GM23338 (cell line): ENCODE results near the gene CCDC157. TPM values are rescaled to one million over a fixed set of nuclear protein-coding genes. Genes with fewer than 3 reads are reported as not detected.

ENCODE experiments used
- ATAC-seq: fragments of 200-7000 bp; cut with Tn5 transposase; 3 replicates; pipeline ENCODE4 v1.9.1; 2020
- DNase-seq: peaks from one replicate; pipeline ENCODE4 v3.0.0-alpha.2; 2015; ENCODE audit warnings: low spot score
- H2AFZ ChIP-seq: fragments of 200-600 bp; sonication (generic); 2 replicates; pipeline ENCODE4 v1.8.0; 2016; ENCODE audit warnings: antibody characterized with exemption, mild to moderate bottlenecking, moderate library complexity
- H3F3A ChIP-seq: fragments of 200-600 bp; sonication (generic); replicated peaks from 2 replicates; pipeline ENCODE4 v1.8.0; 2017; ENCODE audit warnings: antibody characterized with exemption, mixed run types, low read depth
- H3K27ac ChIP-seq: fragments of 200-600 bp; sonication (generic); 2 replicates; pipeline ENCODE4 v1.6.1; 2016; ENCODE audit warnings: low read depth
- H3K27me3 ChIP-seq: fragments of 200-600 bp; sonication (generic); 2 replicates; pipeline ENCODE4 v1.8.0; 2016; ENCODE audit warnings: mild to moderate bottlenecking, mixed run types, moderate library complexity; ENCODE audit not compliant: insufficient read depth
- H3K36me3 ChIP-seq: fragments of 200-600 bp; sonication (generic); 2 replicates; pipeline ENCODE4 v1.8.0; 2016; ENCODE audit warnings: mild to moderate bottlenecking; ENCODE audit not compliant: insufficient read depth
- H3K4me1 ChIP-seq: fragments of 200-600 bp; sonication (generic); 2 replicates; pipeline ENCODE4 v1.8.0; 2016; ENCODE audit warnings: mild to moderate bottlenecking, moderate library complexity; ENCODE audit not compliant: insufficient read depth
- H3K4me2 ChIP-seq: fragments of 200-600 bp; sonication (generic); 2 replicates; pipeline ENCODE4 v1.7.1; 2017; ENCODE audit warnings: mixed run types
- H3K4me3 ChIP-seq: fragments of 200-600 bp; sonication (generic); 2 replicates; pipeline ENCODE4 v1.6.1; 2016; ENCODE audit warnings: mixed run types
- H3K79me2 ChIP-seq: fragments of 200-600 bp; sonication (generic); replicated peaks from 2 replicates; pipeline ENCODE4 v1.8.0; 2017; ENCODE audit warnings: mild to moderate bottlenecking; ENCODE audit not compliant: insufficient read depth
- H3K9me2 ChIP-seq: fragments of 200-600 bp; sonication (generic); 2 replicates; pipeline ENCODE4 v1.8.0; 2017; ENCODE audit not compliant: insufficient read depth
- H4K20me1 ChIP-seq: fragments of 200-600 bp; sonication (generic); replicated peaks from 2 replicates; pipeline ENCODE4 v1.8.0; 2017; ENCODE audit warnings: mild to moderate bottlenecking; ENCODE audit not compliant: insufficient read depth
- H3K27ac Mint-ChIP-seq: 2 replicates; pipeline ENCODE4 v1.8.0; 2020; ENCODE audit warnings: inconsistent platforms, mild to moderate bottlenecking, moderate library complexity, mixed read lengths
- H3K27me3 Mint-ChIP-seq: 3 replicates; pipeline ENCODE4 v1.8.0; 2022; ENCODE audit warnings: low read depth, mild to moderate bottlenecking, moderate library complexity, mixed read lengths, inconsistent platforms; ENCODE audit not compliant: insufficient read depth, poor library complexity
- H3K36me3 Mint-ChIP-seq: 3 replicates; pipeline ENCODE4 v1.8.0; 2021; ENCODE audit warnings: low read depth, mild to moderate bottlenecking, inconsistent platforms, moderate library complexity, mixed read lengths
- H3K4me1 Mint-ChIP-seq: 3 replicates; pipeline ENCODE4 v1.8.0; 2020; ENCODE audit warnings: mild to moderate bottlenecking, inconsistent platforms, mixed read lengths
- H3K4me3 Mint-ChIP-seq: 3 replicates; pipeline ENCODE4 v1.8.0; 2021; ENCODE audit warnings: moderate library complexity, mild to moderate bottlenecking, inconsistent platforms, mixed read lengths
- H3K9me3 Mint-ChIP-seq: 3 replicates; pipeline ENCODE4 v1.8.0; 2020; ENCODE audit warnings: moderate library complexity, mild to moderate bottlenecking, inconsistent platforms, mixed read lengths
- CREB1 ChIP-seq: fragments of 250-450 bp; sonication (Bioruptor Pico); IDR thresholded peaks from 2 replicates; pipeline ENCODE4 v1.5.0; 2020; ENCODE audit warnings: low read depth, mild to moderate bottlenecking, moderate library complexity
- CTCF ChIP-seq, 2 experiments: fragments of 200-600 bp in 1 of 2; sonication (generic) in 1 of 2; conservative IDR thresholded peaks; 2 replicates each; pipeline versions ENCODE4 v1.5.1 to v1.6.1; 2016 to 2017; ENCODE audit warnings: antibody characterized with exemption in 2 of 2, low read depth in 2 of 2, mild to moderate bottlenecking in 2 of 2, moderate library complexity in 1 of 2
- EZH2 ChIP-seq: fragments of 200-600 bp; sonication (generic); IDR thresholded peaks from one replicate; pipeline ENCODE4 v1.8.0; 2017; ENCODE audit warnings: antibody characterized with exemption, mild to moderate bottlenecking, low read depth; ENCODE audit not compliant: unreplicated experiment
- EZH2phosphoT487 ChIP-seq: fragments of 200-600 bp; sonication (generic); IDR thresholded peaks from one replicate; pipeline ENCODE4 v1.8.1; 2018; ENCODE audit warnings: antibody characterized with exemption; ENCODE audit not compliant: unreplicated experiment
- JUNB ChIP-seq: IDR thresholded peaks from one replicate; pipeline ENCODE4 v1.6.1; 2016; ENCODE audit warnings: antibody characterized with exemption; ENCODE audit not compliant: unreplicated experiment
- POLR2AphosphoS5 ChIP-seq: IDR thresholded peaks from 2 replicates; pipeline ENCODE4 v1.6.1; 2016; ENCODE audit warnings: antibody characterized with exemption, low read depth
- REST ChIP-seq: IDR thresholded peaks from one replicate; pipeline ENCODE4 v1.6.1; 2018; ENCODE audit warnings: antibody characterized with exemption; ENCODE audit not compliant: unreplicated experiment
- ZNF114 ChIP-seq: fragments of 250-450 bp; sonication (Bioruptor Pico); IDR thresholded peaks from 2 replicates; pipeline ENCODE4 v1.5.0; 2020; ENCODE audit warnings: mild to moderate bottlenecking, moderate library complexity
- ZNF331 ChIP-seq: fragments of 250-450 bp; sonication (Bioruptor Pico); IDR thresholded peaks from 2 replicates; pipeline ENCODE4 v1.5.0; 2020; ENCODE audit warnings: low read depth, mild to moderate bottlenecking, moderate library complexity
- ZNF462 ChIP-seq: fragments of 250-450 bp; sonication (Bioruptor Pico); IDR thresholded peaks from 2 replicates; pipeline ENCODE4 v1.5.0; 2020; ENCODE audit warnings: mild to moderate bottlenecking, moderate library complexity
- polyA plus RNA-seq: library from polyadenylated mRNA; unstranded; fragments of >200 nt; fragmentation: Nextera tagmentation; extraction: Ambion mirVana; gene quantifications from 2 replicates; pipeline ENCODE4 v1.2.1, GENCODE V29; 2016
- total RNA-seq: library from RNA; depleted of rRNA; stranded (reverse); fragments of >200 nt; shearing (Covaris generic); gene quantifications from 2 replicates; pipeline ENCODE4 v1.2.3, GENCODE V29; 2014

CCDC157 gene
- total and polyA plus RNA-seq, 2 experiments from 2014 or later, result 3.8 to 7.9 TPM

GRCh38 chr22:30340911-30341685 is 15.7 kb upstream of the CCDC157 start:
- no peak overlapping the region for H3K4me3 Mint-ChIP-seq
- H3K27me3 Mint-ChIP-seq, result peaks cover 5% of the 10 kb centered on the region
- Histone ChIP-seq H3F3A (0 out of 2 replicates have a peak, but pooled peaks cover 5% of the 10 kb centered on the region), H3K36me3 (peaks cover 75% of the 10 kb centered on the region), H3K4me1 (no peaks in the 10 kb centered on the region), H3K9me2 (no peaks in the 10 kb centered on the region), H3K27ac (no peak overlapping the region), H3K4me3 (no peak overlapping the region), H3K4me2 (no peak overlapping the region), H2AFZ (no peak overlapping the region), H3K79me2 (no peaks in the 10 kb centered on the region), H4K20me1 (peaks cover 14% of the 10 kb centered on the region), H3K27me3 (no peaks in the 10 kb centered on the region)
- H3K4me1 Mint-ChIP-seq, result no peaks in the 10 kb centered on the region
- H3K9me3 Mint-ChIP-seq, result no peaks in the 10 kb centered on the region
- no peak for DNase-seq
- ATAC-seq, result no peak
- H3K27ac Mint-ChIP-seq, result no peak overlapping the region
- peaks cover 99% of the 10 kb centered on the region for H3K36me3 Mint-ChIP-seq
- no peak for TF ChIP-seq REST
- TF ChIP-seq ZNF462 (CRISPR knock-in tag), result no peak
- TF ChIP-seq CREB1, result no peak
- TF ChIP-seq EZH2, result no peak
- TF ChIP-seq EZH2phosphoT487, result no peak
- TF ChIP-seq ZNF114 (CRISPR knock-in tag), result no peak
- no peak for TF ChIP-seq CTCF (conservative IDR thresholded peaks at IDR 0.05; ENCODE audit: low read depth in 2 of 2)
- TF ChIP-seq JUNB, result no peak
- no peak for TF ChIP-seq POLR2AphosphoS5
- no peak for TF ChIP-seq ZNF331 (CRISPR knock-in tag)
